Measurements from ENCODE around the gene DAPK3.
"Not testable (repeated sequence)": the region's sequence is repeated elsewhere in the genome, so short reads cannot be mapped to it uniquely, and the experiment has no call there.

The DAPK3 gene

DNA sequence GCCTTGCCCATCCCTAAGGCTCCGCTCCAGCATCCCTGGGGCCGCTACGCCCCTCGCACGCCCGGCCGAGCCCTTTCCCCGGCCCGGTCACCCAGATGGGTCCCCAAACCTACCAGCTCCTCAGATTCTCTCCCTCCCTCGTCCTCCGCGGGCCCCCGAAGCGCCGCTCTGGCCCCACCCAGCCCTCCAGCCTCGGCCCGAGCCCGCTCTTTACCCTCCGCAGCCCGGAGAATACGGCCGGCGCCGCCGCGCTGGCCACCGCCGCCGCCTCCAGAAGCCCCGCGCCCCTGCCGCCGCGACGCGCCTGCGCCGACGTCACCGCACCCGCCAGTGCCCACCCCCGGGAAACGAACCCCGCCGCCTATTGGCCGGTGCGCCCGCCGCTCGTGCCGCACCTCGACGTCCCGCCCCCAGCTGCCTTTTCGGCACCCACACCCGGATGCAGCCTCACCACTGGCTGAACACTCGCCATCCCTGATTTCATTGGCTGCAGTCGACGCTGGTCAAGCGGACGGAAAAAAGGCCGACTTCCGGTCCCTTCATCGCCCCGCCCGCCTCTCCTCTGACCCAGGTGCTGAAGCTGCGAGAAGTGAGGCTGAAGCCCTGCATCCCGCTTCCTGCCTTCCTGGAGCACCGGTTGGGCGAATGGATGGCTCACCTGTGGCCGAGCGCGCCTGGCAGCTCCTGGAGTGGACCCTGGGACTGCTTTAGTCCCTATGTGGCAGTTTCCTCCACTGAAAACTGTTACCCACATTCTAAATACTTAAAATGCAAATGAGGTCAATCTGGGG is at the start of gene DAPK3:
Gene DAPK3 (minus strand): TSS at position 292 of the 791 bp plus-strand sequence. CDS start 1,364 bp downstream, outside the sequence.
- H3K4me3 Mint-ChIP-seq: peak within 1 kb of the TSS; percentile 89
- DNase-seq (peak; percentile 97), ATAC-seq (peak; percentile 87)
- H3K9me3 Mint-ChIP-seq: no peaks in the 10 kb centered on the region
- H3K27ac Mint-ChIP-seq: peak within 1 kb of the TSS; percentile 81
- H3K36me3 Mint-ChIP-seq (ENCODE audit: low read depth): peaks cover 25% of the 10 kb centered on the region
- H3K27me3 Mint-ChIP-seq: no peaks in the 10 kb centered on the region
- peaks cover 28% of the 10 kb centered on the region for H3K4me1 Mint-ChIP-seq

GRCh38 chr19:4019578-4019977 is 48.7 kb upstream of the DAPK3 start:
- no peaks in the 10 kb centered on the region for H3K27me3 Mint-ChIP-seq
- no peak for ATAC-seq
- H3K36me3 Mint-ChIP-seq (ENCODE audit: low read depth): peaks cover 7% of the 10 kb centered on the region
- no peak overlapping the region for H3K27ac Mint-ChIP-seq
- H3K4me3 Mint-ChIP-seq: no peak overlapping the region
- H3K9me3 Mint-ChIP-seq: peaks cover 3% of the 10 kb centered on the region
- no peak for DNase-seq
- peaks cover 3% of the 10 kb centered on the region for H3K4me1 Mint-ChIP-seq

DNA sequence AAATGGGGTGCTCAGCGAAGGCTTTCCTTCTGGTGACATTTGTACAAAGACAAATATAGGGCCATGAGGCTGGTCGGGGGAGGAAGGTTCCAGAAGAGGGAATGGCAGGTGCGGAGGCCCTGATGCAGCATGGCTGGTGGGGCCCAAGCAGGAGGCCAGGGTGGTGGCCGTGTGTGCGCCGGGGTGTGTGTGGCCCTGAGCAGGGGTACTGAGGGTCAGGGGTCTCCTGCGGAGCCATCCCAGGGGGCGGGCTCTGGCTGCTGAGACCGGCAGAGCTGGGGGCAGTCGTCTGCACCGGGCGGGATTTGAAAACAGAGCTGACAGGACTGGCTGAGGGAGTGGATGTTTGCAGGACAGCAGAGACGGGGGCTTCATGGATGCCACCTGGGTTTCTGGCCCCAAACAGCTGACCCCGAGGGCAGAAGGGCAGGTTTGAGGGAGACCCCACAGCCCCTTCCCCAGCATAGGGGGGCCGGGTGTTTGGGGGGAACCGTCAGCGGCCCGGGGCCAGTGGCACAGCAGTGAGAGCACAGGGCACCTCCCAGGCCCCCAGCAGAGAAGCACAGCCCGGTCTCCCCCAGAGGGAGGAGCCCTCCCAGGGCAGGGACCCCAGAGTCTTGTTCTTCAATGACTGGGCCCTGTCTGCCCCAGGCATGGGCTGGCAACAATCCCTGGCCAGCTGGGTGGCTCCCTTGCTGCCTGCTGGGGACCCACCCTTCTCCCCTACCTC is 48.0 kb upstream of the DAPK3 start:
- H3K9me3 Mint-ChIP-seq: peaks cover 3% of the 10 kb centered on the region
- H3K4me1 Mint-ChIP-seq: peaks cover 3% of the 10 kb centered on the region
- peaks cover 7% of the 10 kb centered on the region for H3K36me3 Mint-ChIP-seq (ENCODE audit: low read depth)
- H3K4me3 Mint-ChIP-seq: no peak overlapping the region
- ATAC-seq: no peak
- H3K27me3 Mint-ChIP-seq: no peaks in the 10 kb centered on the region
- H3K27ac Mint-ChIP-seq: no peak overlapping the region
- no peak for DNase-seq

DNA sequence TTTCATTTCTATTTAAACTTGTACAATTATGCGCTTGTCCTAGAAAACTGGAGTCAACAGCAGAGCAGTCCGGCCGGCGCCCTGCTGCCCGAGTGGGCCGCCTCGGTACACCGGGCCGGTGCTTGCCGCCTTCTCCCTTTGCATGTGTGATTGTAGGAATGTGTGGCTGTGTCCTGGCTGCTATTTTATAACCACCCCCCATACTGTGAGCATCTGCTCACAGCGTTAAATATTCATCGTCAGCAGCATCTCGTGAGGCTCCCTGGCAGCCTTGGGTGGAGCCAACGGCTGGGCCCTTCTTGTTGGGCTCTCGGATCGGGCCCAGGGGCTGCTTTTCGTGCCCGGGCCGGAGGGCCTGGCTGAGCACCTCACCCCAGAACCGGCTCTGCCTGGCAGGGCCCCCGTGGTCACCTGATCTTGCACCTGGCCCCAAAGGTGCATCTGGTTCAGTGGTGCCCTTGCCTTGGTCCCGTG is 47.3 kb upstream of the DAPK3 start:
- Mint-ChIP-seq H3K4me3 (no peak overlapping the region), H3K9me3 (peaks cover 3% of the 10 kb centered on the region), H3K36me3 (ENCODE audit: low read depth) (peaks cover 7% of the 10 kb centered on the region), H3K4me1 (peaks cover 3% of the 10 kb centered on the region), H3K27me3 (no peaks in the 10 kb centered on the region), H3K27ac (no peak overlapping the region)
- ATAC-seq: no peak
- no peak for DNase-seq

GRCh38 chr19:4016903-4017638 is 46.2 kb upstream of the DAPK3 start:
- DNase-seq (no peak), ATAC-seq (peak; percentile 16)
- Mint-ChIP-seq H3K4me1 (peaks cover 5% of the 10 kb centered on the region), H3K9me3 (peaks cover 2% of the 10 kb centered on the region), H3K27ac (no peak overlapping the region), H3K27me3 (no peaks in the 10 kb centered on the region), H3K4me3 (no peak overlapping the region), H3K36me3 (ENCODE audit: low read depth) (peaks cover 6% of the 10 kb centered on the region)

GRCh38 chr19:4016486-4016885 is 45.6 kb upstream of the DAPK3 start:
- Mint-ChIP-seq H3K9me3 (no peaks in the 10 kb centered on the region), H3K4me1 (peaks cover 5% of the 10 kb centered on the region), H3K27ac (no peak overlapping the region), H3K4me3 (no peak overlapping the region), H3K36me3 (ENCODE audit: low read depth) (peaks cover 4% of the 10 kb centered on the region), H3K27me3 (no peaks in the 10 kb centered on the region)
- DNase-seq (no peak), ATAC-seq (no peak)

- peaks cover 4% of the 10 kb centered on the region for H3K36me3 Mint-ChIP-seq (ENCODE audit: low read depth)
- ATAC-seq (no peak), DNase-seq (no peak)
- peaks cover 8% of the 10 kb centered on the region for H3K4me1 Mint-ChIP-seq
- H3K27ac Mint-ChIP-seq: no peak overlapping the region
- no peak overlapping the region for H3K4me3 Mint-ChIP-seq
- no peaks in the 10 kb centered on the region for H3K9me3 Mint-ChIP-seq
- no peaks in the 10 kb centered on the region for H3K27me3 Mint-ChIP-seq
These were observed 45.0 kb upstream of the DAPK3 start for GRCh38 chr19:4015705-4016402.

GRCh38 chr19:4014541-4015491 is 43.9 kb upstream of the DAPK3 start:
- Mint-ChIP-seq H3K4me1 (peaks cover 10% of the 10 kb centered on the region), H3K27me3 (no peaks in the 10 kb centered on the region), H3K4me3 (no peak overlapping the region), H3K36me3 (ENCODE audit: low read depth) (no peaks in the 10 kb centered on the region), H3K9me3 (no peaks in the 10 kb centered on the region), H3K27ac (no peak overlapping the region)
- peak; percentile 48 for DNase-seq
- ATAC-seq: no peak

GRCh38 chr19:4013886-4014540 is 43.1 kb upstream of the DAPK3 start:
- DNase-seq (no peak), ATAC-seq (no peak)
- no peaks in the 10 kb centered on the region for H3K36me3 Mint-ChIP-seq (ENCODE audit: low read depth)
- H3K4me1 Mint-ChIP-seq: peaks cover 17% of the 10 kb centered on the region
- H3K9me3 Mint-ChIP-seq: no peaks in the 10 kb centered on the region
- no peaks in the 10 kb centered on the region for H3K27me3 Mint-ChIP-seq
- no peak overlapping the region for H3K27ac Mint-ChIP-seq
- no peak overlapping the region for H3K4me3 Mint-ChIP-seq

GRCh38 chr19:4012975-4013634 is 42.2 kb upstream of the DAPK3 start:
- Mint-ChIP-seq H3K36me3 (ENCODE audit: low read depth) (no peaks in the 10 kb centered on the region), H3K4me3 (no peak overlapping the region), H3K4me1 (peaks cover 25% of the 10 kb centered on the region), H3K27ac (no peak overlapping the region), H3K27me3 (no peaks in the 10 kb centered on the region), H3K9me3 (no peaks in the 10 kb centered on the region)
- ATAC-seq (no peak), DNase-seq (no peak)

- H3K36me3 Mint-ChIP-seq (ENCODE audit: low read depth): no peaks in the 10 kb centered on the region
- H3K27ac Mint-ChIP-seq: no peak overlapping the region
- H3K4me1 Mint-ChIP-seq: peaks cover 25% of the 10 kb centered on the region
These were observed 41.4 kb upstream of the DAPK3 start for GRCh38 chr19:4012092-4012974.

DNA sequence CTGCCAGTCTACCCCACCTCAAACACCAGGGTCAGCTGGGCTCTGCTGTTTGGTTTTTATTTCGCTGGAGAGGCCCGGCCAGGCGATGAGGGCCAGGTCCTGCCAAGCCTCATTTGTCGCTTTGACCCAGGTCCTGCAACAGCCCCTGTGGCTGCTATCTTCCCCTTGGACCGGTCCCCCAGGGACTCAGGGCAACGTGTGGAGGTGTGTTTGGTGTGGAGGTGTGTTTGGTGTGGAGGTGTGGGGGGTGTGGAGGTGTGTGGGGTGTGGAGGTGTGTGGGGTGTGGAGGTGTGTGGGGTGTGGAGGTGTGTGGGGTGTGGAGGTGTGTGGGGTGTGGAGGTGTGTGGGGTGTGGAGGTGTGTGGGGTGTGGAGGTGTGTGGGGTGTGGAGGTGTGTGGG is 40.5 kb upstream of the DAPK3 start:
- not testable (repeated sequence) for H3K4me3 Mint-ChIP-seq

More at GRCh38 chr19:4012092-4012974, 41.4 kb upstream of the DAPK3 start:
- H3K27me3 Mint-ChIP-seq: no peaks in the 10 kb centered on the region
- ATAC-seq: no peak
- DNase-seq: no peak
- no peak overlapping the region for H3K4me3 Mint-ChIP-seq
- H3K9me3 Mint-ChIP-seq: no peaks in the 10 kb centered on the region

More for the DNA sequence above, 40.5 kb upstream of the DAPK3 start:
- H3K27me3 Mint-ChIP-seq; H3K36me3 Mint-ChIP-seq (ENCODE audit: low read depth); DNase-seq; ATAC-seq; H3K9me3 Mint-ChIP-seq; H3K27ac Mint-ChIP-seq: not testable (repeated sequence)
- H3K4me1 Mint-ChIP-seq: peaks cover 24% of the 10 kb centered on the region

Measured in activated naive CD8-positive, alpha-beta T cell treated with anti-CD3 and anti-CD28 coated beads, Interleukin-2, amount 50 U/mL, for 24 hours (primary cell).